ENCODE measurements around the gene ANKFN1.

ANKFN1 gene

GRCh38 chr17:56502120-56502654 is 348.9 kb downstream of the ANKFN1 start:
- DNase-seq, result no peak
- no peak for TF ChIP-seq CTCF (IDR thresholded peaks at IDR 0.05; ENCODE audit: low read depth, low read length, missing control alignments)
- Histone ChIP-seq H3K36me3 (replicated peaks) (no peaks in the 10 kb centered on the region), H3K4me3 (ENCODE audit: low read depth, low read length) (no peak overlapping the region), H3K27me3 (replicated peaks) (no peaks in the 10 kb centered on the region), H3K27ac (no peak overlapping the region)
- in situ Hi-C loops (cut with HindIII; ENCODE audit: low pct_ligation_motif_present, low sequenced_read_pairs), result no loop called here

GRCh38 chr17:56505154-56505756 is 352.0 kb downstream of the ANKFN1 start:
- in situ Hi-C loops (cut with HindIII; ENCODE audit: low pct_ligation_motif_present, low sequenced_read_pairs), result no loop called here
- no peaks in the 10 kb centered on the region for H3K36me3 ChIP-seq (replicated peaks)
- H3K27me3 ChIP-seq (replicated peaks), result no peaks in the 10 kb centered on the region
- TF ChIP-seq CTCF (IDR thresholded peaks at IDR 0.05; ENCODE audit: low read depth, low read length, missing control alignments), result no peak
- no peak overlapping the region for H3K27ac ChIP-seq
- no peak for DNase-seq
- H3K4me3 ChIP-seq (ENCODE audit: low read depth, low read length), result no peak overlapping the region

DNA sequence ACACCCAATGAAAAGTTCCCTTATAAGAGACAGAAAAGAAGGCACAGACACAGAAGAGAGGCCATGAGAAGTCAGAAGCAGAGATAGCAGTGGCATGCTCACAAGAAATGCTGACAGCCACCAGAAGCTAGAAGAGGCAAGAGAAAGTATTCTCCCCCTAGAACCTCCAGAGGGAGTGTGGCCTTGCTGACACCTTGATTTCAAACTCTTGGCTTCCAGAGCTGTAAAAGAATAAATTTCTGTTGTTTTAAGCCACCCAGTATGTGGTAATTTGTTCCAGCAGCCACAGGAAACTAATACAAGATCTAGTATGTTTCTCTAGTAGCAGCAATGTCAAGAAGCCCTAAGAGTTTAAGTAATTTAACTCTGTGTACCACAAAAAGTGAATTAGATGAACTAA is 353.1 kb downstream of the ANKFN1 start:
- in situ Hi-C loops (cut with HindIII; ENCODE audit: low pct_ligation_motif_present, low sequenced_read_pairs), result no loop called here
- Histone ChIP-seq H3K27ac (no peak overlapping the region), H3K27me3 (replicated peaks) (no peaks in the 10 kb centered on the region), H3K4me3 (ENCODE audit: low read depth, low read length) (no peak overlapping the region), H3K36me3 (replicated peaks) (no peaks in the 10 kb centered on the region)
- no peak for DNase-seq
- no peak for TF ChIP-seq CTCF (IDR thresholded peaks at IDR 0.05; ENCODE audit: low read depth, low read length, missing control alignments)

DNA sequence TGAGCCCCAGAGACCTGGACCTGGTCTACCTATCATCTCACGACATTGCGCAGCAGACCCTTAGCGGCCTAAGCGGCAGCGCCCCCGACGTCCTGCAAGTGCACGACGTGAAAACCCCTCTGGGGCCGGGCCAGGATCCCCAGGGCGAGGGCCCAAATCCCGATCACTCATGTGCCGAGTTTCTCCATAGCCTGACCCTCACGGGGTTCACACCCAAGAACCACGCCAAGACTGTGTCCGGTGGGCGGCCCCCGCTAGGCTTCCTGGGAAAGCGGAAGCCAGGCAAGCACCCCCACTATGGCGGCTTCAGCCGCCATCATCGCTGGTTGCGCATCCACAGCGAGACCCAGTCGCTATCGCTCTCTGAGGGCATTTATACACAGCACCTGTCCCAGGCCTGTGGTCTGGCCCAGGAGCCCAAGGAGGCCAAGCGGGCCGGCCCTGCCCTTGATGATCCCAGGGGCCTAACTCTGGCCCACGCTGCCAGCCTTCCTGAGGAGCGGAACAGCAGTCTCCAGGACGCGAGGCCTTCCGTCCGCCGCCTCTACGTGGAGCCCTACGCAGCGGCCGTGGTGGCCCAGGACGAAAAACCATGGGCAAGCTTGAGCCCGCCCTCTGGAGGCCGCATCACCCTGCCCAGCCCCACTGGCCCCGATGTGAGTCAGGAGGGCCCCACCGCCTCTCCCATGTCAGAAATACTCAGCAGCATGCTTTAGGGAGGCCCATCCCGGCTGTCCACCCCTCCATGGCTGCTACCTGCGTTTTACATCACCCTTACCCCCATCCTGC is 357.5 kb downstream of the ANKFN1 start:
- H3K27ac ChIP-seq, result no peak overlapping the region
- no peak for DNase-seq
- no peak overlapping the region for H3K4me3 ChIP-seq (ENCODE audit: low read depth, low read length)
- no peak for TF ChIP-seq CTCF (IDR thresholded peaks at IDR 0.05; ENCODE audit: low read depth, low read length, missing control alignments)
- no peaks in the 10 kb centered on the region for H3K27me3 ChIP-seq (replicated peaks)
- H3K36me3 ChIP-seq (replicated peaks), result no peaks in the 10 kb centered on the region
- in situ Hi-C loops (cut with HindIII; ENCODE audit: low pct_ligation_motif_present, low sequenced_read_pairs), result no loop called here

DNA sequence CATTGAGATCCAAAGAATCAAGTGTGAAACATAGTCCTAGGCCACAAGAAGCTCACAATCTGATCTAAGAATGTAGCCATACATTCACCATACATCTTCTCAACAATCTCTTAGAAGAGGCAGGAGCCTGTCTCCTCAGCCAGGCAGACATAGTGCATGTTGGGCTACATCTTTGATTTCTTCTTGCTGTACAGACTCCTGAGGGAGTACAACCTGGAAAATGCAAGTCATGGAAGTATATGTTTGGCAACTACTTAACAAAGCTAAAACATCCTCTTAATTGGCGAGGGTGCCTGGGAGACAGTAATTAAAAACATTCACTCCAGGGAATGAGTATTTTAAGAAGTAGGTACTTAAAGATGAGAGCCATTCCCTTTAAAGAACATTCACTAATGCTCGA is 361.0 kb downstream of the ANKFN1 start:
- no peaks in the 10 kb centered on the region for H3K36me3 ChIP-seq (replicated peaks)
- no peak overlapping the region for H3K4me3 ChIP-seq (ENCODE audit: low read depth, low read length)
- TF ChIP-seq CTCF (IDR thresholded peaks at IDR 0.05; ENCODE audit: low read depth, low read length, missing control alignments), result no peak
- no peaks in the 10 kb centered on the region for H3K27me3 ChIP-seq (replicated peaks)
- DNase-seq, result no peak
- in situ Hi-C loops (cut with HindIII; ENCODE audit: low pct_ligation_motif_present, low sequenced_read_pairs), result no loop called here
- no peak overlapping the region for H3K27ac ChIP-seq
